SK-N-SH treated with all-trans-retinoic acid at 6 μM for 48 hours (cell line): ENCODE results near the gene AEBP1.
A peak's percentile ranks its signal among the peaks of the same experiment; 100 is the strongest.

ENCODE experiments used
- ATAC-seq: fragments of 200-7000 bp; cut with Tn5 transposase; 3 replicates; pipeline ENCODE4 v1.9.1; 2020; ENCODE audit warnings: mild to moderate bottlenecking, moderate library complexity
- ARNTL ChIP-seq: fragments of 450-650 bp; formaldehyde crosslinking; IDR thresholded peaks from 2 replicates; pipeline ENCODE4 v1.5.0; 2020; ENCODE audit warnings: low read depth, mild to moderate bottlenecking, moderate library complexity, borderline replicate concordance
- CSDC2 ChIP-seq: fragments of 250-450 bp; sonication (Bioruptor Pico); IDR thresholded peaks from 2 replicates; pipeline ENCODE4 v1.5.0; 2020; ENCODE audit warnings: mild to moderate bottlenecking, moderate library complexity
- ESRRG ChIP-seq: fragments of 250-450 bp; sonication (Bioruptor Pico); IDR thresholded peaks from 2 replicates; pipeline ENCODE4 v1.6.1; 2021; ENCODE audit warnings: mild to moderate bottlenecking
- ISL1 ChIP-seq: fragments of 250-450 bp; sonication (Bioruptor Pico); IDR thresholded peaks from 2 replicates; pipeline ENCODE4 v2.1.2; 2022; ENCODE audit warnings: mild to moderate bottlenecking, moderate library complexity
- OSR1 ChIP-seq: fragments of 250-450 bp; sonication (Bioruptor Pico); IDR thresholded peaks from 2 replicates; pipeline ENCODE4 v1.8.0; 2022; ENCODE audit warnings: moderate library complexity, mild to moderate bottlenecking, inconsistent platforms
- PATZ1 ChIP-seq: fragments of 250-450 bp; sonication (Bioruptor Pico); IDR thresholded peaks from 2 replicates; pipeline ENCODE4 v1.8.0; 2020; ENCODE audit warnings: mild to moderate bottlenecking, moderate library complexity, borderline replicate concordance
- PPARA ChIP-seq: fragments of 250-450 bp; sonication (Bioruptor Pico); IDR thresholded peaks from 2 replicates; pipeline ENCODE4 v1.5.0; 2020; ENCODE audit warnings: mild to moderate bottlenecking, borderline replicate concordance
- RARB ChIP-seq: fragments of 250-450 bp; sonication (Bioruptor Pico); IDR thresholded peaks from 2 replicates; pipeline ENCODE4 v1.8.0; 2021; ENCODE audit warnings: mild to moderate bottlenecking, moderate library complexity
- SNAI2 ChIP-seq: fragments of 250-450 bp; sonication (Bioruptor Pico); IDR thresholded peaks from 2 replicates; pipeline ENCODE4 v1.5.0; 2020; ENCODE audit warnings: mild to moderate bottlenecking, moderate library complexity
- TCF4 ChIP-seq: fragments of 250-450 bp; sonication (Bioruptor Pico); IDR thresholded peaks from 2 replicates; pipeline ENCODE4 v1.8.0; 2021; ENCODE audit warnings: mild to moderate bottlenecking, moderate library complexity, borderline replicate concordance
- TOX ChIP-seq: fragments of 250-450 bp; sonication (Bioruptor Pico); IDR thresholded peaks from 2 replicates; pipeline ENCODE4 v1.8.0; 2021; ENCODE audit warnings: mild to moderate bottlenecking, moderate library complexity, borderline replicate concordance
- TSHZ2 ChIP-seq: fragments of 250-450 bp; sonication (Bioruptor Pico); IDR thresholded peaks from 2 replicates; pipeline ENCODE4 v1.5.0; 2020; ENCODE audit warnings: mild to moderate bottlenecking, moderate library complexity
- ZFP3 ChIP-seq: fragments of 250-450 bp; sonication (Bioruptor Pico); IDR thresholded peaks from 2 replicates; pipeline ENCODE4 v1.5.0; 2020; ENCODE audit warnings: mild to moderate bottlenecking, moderate library complexity
- ZFP30 ChIP-seq: fragments of 450-650 bp; formaldehyde crosslinking; IDR thresholded peaks from 2 replicates; pipeline ENCODE4 v1.5.0; 2022; ENCODE audit warnings: mild to moderate bottlenecking, moderate library complexity
- ZNF565 ChIP-seq: fragments of 450-650 bp; formaldehyde crosslinking; conservative IDR thresholded peaks from 2 replicates; pipeline ENCODE4 v1.5.0; 2020; ENCODE audit warnings: low read depth, mild to moderate bottlenecking, moderate library complexity
- ZNF70 ChIP-seq: fragments of 450-650 bp; formaldehyde crosslinking; IDR thresholded peaks from 2 replicates; pipeline ENCODE4 v1.5.0; 2020; ENCODE audit warnings: mild to moderate bottlenecking, moderate library complexity
- ZNF8 ChIP-seq: fragments of 450-650 bp; formaldehyde crosslinking; IDR thresholded peaks from 2 replicates; pipeline ENCODE4 v1.5.0; 2020; ENCODE audit warnings: mild to moderate bottlenecking, moderate library complexity
- TF ChIP-seq, protein P1 (sequence below): fragments of 250-450 bp; sonication (Bioruptor Pico); IDR thresholded peaks from 2 replicates; pipeline ENCODE4 v1.8.0; 2021; ENCODE audit warnings: low read depth, mild to moderate bottlenecking, moderate library complexity, borderline replicate concordance
- TF ChIP-seq, protein P2 (sequence below): fragments of 250-450 bp; sonication (Bioruptor Pico); IDR thresholded peaks from 2 replicates; pipeline ENCODE4 v1.5.1; 2020; ENCODE audit warnings: low read depth, mild to moderate bottlenecking, moderate library complexity

AEBP1 gene

DNA sequence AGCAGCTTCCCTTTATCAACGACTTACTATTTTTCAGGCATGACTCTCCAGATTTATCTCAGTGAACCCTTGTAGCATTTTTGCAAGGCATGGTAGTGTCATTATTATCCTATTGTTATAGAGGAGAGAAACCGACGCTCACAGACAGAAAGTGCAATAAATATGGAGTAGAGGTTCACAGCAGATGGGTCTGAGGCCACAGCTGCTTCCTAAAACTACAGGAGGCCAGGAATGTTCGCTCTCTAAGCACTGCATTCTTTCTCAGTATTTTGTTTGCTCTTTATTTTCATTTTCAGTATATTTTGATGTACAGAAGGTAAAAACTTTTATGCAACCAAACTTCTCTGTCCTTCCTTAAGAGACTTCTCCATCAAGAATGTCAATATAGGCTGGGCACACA is 4.5 kb upstream of the AEBP1 start:
- no peak for ATAC-seq
- TF ChIP-seq ARNTL (no peak), ISL1 (CRISPR knock-in tag) (no peak), ZNF565 (CRISPR knock-in tag) (no peak)

DNA sequence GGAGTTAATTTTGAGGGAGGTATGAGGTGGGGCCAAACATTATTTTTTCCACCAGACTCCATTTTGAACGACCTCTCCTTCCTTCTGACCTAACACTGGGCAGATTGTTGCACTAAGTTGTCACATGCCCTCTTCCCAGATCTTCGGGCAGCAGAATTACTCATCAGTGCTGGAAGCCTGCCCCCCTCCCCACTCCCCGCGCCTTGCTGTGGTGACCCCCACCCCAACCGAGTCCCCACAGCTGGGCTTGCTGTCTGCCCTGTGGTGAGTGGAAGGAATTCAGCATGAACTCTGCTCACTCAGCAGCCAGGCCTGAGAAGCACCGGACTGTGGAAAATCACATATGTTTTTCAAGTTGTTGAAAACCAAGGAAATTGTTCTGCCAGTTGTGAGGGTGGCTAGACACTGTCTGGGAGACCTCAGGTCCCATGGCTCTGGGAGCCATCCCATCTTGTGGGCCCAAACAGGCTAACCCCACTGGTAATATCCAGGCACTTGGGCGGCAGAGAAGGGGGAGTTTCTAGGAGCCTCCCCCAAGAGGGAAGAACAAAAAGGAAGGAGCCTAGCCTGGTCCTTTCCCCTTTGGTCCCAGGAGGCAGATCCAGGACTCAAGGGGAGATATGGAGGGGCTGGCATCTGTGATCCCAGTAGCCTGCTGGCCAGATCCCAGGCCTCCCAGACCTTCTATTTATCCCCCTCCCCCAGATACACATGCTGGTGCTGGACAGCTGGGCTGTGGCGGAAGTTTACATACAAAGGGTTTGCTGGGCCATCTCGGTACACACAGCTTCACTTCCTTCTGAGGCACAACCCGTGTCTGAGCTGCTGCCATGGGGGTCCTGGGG is 3.5 kb upstream of the AEBP1 start:
- peak; percentile 6 for ATAC-seq
- TF ChIP-seq CSDC2 (CRISPR knock-in tag) (no peak), ISL1 (CRISPR knock-in tag) (no peak), PPARA (CRISPR knock-in tag) (no peak), ZNF70 (CRISPR knock-in tag) (no peak), ESRRG (no peak), ZFP3 (CRISPR knock-in tag) (no peak), ZFP30 (CRISPR knock-in tag) (no peak), TSHZ2 (CRISPR knock-in tag) (no peak), TCF4 (CRISPR knock-in tag) (no peak), OSR1 (no peak)
- TF ChIP-seq, protein P1, sequence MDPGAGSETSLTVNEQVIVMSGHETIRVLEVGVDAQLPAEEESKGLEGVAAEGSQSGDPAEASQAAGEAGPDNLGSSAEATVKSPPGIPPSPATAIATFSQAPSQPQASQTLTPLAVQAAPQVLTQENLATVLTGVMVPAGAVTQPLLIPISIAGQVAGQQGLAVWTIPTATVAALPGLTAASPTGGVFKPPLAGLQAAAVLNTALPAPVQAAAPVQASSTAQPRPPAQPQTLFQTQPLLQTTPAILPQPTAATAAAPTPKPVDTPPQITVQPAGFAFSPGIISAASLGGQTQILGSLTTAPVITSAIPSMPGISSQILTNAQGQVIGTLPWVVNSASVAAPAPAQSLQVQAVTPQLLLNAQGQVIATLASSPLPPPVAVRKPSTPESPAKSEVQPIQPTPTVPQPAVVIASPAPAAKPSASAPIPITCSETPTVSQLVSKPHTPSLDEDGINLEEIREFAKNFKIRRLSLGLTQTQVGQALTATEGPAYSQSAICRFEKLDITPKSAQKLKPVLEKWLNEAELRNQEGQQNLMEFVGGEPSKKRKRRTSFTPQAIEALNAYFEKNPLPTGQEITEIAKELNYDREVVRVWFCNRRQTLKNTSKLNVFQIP (CRISPR knock-in tag), result no peak
- TF ChIP-seq, protein P2, sequence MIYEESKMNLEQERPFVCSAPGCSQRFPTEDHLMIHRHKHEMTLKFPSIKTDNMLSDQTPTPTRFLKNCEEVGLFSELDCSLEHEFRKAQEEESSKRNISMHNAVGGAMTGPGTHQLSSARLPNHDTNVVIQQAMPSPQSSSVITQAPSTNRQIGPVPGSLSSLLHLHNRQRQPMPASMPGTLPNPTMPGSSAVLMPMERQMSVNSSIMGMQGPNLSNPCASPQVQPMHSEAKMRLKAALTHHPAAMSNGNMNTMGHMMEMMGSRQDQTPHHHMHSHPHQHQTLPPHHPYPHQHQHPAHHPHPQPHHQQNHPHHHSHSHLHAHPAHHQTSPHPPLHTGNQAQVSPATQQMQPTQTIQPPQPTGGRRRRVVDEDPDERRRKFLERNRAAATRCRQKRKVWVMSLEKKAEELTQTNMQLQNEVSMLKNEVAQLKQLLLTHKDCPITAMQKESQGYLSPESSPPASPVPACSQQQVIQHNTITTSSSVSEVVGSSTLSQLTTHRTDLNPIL (CRISPR knock-in tag), result no peak

DNA sequence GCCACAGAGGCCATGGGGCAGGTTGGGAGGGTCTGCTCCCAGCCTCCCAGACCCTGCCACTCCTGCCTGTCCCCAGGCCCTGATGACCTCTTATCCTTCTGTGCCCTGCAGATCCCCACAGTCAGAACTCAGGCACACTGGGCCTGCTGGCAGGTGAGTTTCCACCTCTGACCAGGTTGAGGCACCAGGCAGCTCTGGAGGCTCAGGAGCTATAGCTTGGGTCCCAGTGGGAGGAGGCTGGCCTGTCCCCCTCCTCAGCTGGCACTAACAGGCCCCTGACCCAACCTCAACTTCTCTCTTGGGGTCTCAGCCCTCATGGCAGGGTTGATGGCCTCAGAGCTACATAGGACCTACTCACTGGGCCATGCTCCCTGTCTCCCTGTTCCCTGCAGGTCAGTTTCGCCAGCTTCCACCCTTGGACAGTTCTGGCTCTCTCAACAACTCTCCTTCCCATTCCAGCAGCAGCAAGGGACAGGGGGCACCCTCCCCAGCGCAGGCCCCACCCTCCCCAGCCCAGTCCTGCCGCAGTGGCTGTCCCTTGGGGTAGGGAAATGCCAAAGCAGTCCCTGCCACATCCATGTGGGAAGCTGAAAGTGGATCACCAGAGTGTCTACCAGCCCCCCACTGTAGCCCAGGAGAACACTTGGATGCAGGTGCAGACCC is 2.7 kb upstream of the AEBP1 start:
- no peak for ATAC-seq
- TF ChIP-seq ZNF70 (CRISPR knock-in tag) (no peak), ZNF8 (CRISPR knock-in tag) (no peak), TSHZ2 (CRISPR knock-in tag) (no peak), ISL1 (CRISPR knock-in tag) (no peak), RARB (no peak), ZFP30 (CRISPR knock-in tag) (no peak)

DNA sequence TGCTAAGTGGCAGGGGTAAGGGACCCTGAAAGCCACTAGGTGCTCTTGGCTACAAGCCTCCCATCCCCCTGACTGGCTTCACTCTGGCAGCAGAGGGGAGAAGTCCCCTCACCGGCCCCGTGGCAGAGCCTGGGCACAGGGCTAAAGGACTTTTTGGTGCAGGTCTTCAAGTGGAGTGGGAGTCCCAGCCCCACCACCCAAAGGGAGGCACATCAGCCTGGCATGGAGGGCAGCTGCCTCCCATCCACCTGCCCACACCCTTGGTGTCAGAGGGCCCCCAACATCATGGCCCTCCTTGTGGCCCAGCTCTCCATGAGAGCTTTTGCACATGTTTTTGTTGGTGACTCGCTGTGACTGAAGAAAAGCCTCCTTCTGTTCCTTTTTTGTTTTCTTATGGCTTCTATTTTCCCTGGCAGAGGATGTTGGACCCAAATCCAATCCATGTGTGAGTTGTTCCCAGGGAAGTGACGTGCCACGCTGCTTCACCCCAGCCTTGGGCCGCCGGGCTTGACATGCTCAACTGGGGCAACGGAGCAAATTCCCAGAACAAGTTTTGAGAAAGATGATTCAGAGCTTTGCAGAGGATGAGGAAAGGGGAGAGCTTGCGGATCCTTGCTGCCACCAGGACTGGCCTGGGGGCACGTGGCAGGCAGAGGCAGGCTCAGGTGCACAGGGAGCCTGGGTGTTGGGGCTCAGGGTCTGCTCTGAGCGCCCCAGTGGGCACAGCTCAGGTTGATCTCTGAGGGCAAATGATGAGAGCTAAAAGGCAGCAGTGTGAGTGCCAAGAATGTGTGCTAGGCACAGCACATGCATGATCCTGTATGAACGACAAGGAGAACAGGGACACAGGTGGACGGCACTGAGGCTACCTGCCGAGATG is 1.9 kb upstream of the AEBP1 start:
- ATAC-seq, result peak; percentile 1; the same call in 1 of the 3 replicates
- TF ChIP-seq OSR1 (no peak), TSHZ2 (CRISPR knock-in tag) (no peak), ZNF565 (CRISPR knock-in tag) (no peak), PATZ1 (CRISPR knock-in tag) (no peak), TOX (CRISPR knock-in tag) (no peak), SNAI2 (CRISPR knock-in tag) (no peak), ESRRG (no peak)
